HG02623 (cell line): ENCODE measurements around the gene BSN.
"Not testable (repeated sequence)": the region's sequence is repeated elsewhere in the genome, so short reads cannot be mapped to it uniquely, and the experiment has no call there.

Experiments used
- ATAC-seq: cut with Tn5 transposase; IDR thresholded peaks from one replicate; pipeline ENCODE4 v1.9.1; 2021; ENCODE audit warnings: moderate library complexity; ENCODE audit not compliant: unreplicated experiment

BSN gene

DNA sequence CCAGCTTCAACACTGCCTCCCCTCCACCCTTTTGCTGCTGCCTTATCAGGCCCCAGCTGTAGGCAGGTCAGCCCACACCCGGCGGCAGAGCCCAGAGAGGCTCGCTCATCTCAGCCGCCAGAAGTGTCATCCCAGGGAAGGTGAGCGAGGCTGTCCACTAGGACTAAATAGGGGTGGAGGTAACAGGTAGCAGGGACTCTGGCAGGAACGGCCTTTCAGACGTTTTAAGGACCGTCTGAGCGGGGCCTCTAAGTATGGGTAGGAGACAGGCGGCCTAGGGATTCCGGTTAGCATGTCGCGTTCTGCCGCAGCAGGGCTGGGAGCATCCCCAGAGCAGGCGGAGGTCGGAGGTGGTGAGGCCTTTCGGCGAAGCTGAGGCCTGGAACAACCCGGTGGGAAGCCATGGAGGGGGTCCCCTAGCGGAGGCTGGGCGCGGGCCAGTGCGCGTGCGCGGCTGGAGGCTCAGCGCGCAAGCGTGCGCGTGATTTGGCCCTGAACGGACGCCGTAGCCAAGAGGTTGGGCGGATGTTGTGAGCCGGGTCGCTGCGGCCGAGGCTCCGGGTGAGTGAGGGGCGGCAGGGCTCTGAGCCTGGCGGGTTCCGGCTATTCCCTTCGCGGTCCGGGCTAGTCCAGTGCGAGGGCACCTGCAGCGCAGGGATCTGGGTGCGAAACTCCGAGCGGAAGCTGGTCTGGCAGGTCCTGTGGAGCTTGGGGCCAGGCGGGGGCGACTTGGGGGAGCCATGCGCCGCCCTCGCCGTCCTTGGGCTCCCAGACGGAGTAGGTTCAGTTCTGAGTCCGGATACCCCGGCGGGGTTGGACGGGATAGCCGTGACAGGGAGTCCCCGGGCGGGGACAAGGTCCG, 135.0 kb downstream of the BSN start, which contains the start of the genes MST1 and RNF123:
Gene MST1, minus strand, starts transcription at position 429 of the 862 bp plus-strand sequence. CDS start 783 bp downstream, outside the sequence.
Gene RNF123, plus strand, starts transcription at position 512 of the 862 bp plus-strand sequence. CDS start 1,609 bp downstream, outside the sequence.
- peak; percentile 38 for ATAC-seq

DNA sequence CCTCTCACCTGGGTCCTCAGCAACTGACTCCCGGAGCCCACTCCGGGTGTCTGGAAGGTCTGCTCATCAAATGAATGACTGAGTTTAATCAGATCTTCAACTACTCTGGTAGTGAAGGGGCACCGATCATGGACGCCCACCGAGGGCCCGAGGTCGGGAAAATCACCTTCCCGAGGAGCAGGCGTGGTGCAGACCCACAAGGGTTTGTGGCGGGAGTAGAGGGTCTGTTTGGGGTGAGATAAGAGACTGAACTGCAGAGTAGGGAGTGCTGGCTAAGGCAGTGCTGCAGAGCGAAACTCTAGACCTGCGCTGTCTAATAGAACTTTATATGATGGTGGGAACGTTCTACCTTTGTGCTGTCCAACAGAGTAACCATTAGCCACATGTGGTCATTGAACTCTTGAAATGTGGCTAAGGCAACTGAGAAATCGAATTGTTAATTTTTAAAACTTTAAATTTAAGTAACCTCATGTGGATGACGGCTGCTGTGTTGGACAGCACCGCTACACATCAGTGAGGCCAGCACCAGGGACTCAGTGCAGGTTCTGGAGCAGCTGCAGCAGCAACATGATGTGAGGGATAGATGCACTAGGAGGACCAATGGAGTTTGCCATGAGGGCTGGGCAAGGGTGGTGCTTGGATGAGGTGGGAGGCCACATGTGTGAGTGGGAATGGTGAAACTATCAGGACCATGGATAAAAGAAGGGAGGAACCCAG, 135.8 kb downstream of the BSN start:
- not testable (repeated sequence) for ATAC-seq

DNA sequence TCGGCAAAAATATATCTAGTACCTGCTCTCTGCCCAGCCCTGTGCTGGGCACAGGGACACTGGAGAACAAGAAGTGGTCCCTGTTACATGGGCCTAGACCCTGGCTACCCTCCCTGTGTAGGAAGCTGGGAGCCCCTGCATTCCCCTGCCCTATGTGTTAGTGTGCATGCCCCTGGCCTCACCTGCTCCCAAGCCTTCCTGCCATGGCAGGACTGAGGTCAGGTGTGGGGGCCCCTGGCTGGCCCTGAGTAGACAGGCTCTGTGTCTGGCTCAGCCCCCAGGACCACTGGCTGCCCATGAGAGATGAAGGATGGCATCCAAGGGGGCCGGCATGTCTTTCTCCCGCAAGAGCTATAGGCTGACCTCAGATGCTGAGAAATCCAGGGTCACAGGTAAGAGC, 136.6 kb downstream of the BSN start:
- not testable (repeated sequence) for ATAC-seq

DNA sequence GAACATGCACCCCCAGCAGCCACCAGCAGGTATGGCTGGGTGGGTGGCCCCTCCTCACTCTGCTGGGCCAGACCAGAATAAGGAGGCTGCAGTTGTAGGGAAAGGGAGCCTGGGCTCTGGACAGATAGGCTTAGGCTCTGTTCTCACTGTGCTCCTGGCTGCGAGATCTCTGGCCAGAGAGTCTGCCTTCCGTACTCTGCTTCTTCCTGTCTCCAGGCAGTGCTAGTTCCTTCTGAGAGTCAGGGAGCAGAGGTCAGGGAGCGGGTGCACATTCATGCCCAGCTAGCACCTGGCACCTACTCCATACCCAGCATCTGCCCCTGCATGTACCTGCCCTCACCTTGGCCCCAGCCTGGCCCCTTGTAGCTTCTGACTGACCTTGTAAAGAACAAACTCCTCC, 137.2 kb downstream of the BSN start:
- ATAC-seq, result not testable (repeated sequence)

DNA sequence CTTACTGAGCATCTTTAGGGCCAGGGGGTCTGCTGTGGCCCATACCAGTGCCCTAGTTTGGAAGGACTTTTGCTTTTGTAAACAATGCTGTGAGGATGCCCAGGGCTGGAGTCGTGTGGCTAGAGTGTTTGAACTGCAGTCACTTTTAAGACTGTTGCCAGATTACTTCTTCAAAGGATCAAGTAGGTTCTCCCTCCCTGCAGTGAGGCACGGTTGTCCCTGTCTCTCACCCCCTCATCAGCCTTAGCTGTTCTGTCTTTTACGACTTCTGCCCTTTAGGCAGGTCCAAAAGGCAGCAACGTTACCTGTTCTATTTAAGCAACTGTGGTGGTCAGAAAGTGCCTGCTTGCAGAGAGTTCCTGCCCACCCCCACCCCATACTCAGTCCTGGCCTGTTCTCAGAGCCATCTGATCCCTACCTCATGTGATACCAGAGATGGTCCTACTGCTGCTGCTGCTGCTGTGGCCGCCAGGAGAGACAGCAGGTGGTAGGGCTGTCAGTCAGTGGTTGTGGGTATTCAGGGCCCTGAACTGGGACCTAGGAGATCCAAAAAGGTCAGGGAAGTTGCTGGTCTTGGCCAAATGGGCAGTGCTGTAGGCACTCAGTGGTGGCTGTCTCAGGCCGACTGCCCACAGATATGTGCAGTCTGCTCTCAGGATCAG, 140.3 kb downstream of the BSN start:
- not testable (repeated sequence) for ATAC-seq

DNA sequence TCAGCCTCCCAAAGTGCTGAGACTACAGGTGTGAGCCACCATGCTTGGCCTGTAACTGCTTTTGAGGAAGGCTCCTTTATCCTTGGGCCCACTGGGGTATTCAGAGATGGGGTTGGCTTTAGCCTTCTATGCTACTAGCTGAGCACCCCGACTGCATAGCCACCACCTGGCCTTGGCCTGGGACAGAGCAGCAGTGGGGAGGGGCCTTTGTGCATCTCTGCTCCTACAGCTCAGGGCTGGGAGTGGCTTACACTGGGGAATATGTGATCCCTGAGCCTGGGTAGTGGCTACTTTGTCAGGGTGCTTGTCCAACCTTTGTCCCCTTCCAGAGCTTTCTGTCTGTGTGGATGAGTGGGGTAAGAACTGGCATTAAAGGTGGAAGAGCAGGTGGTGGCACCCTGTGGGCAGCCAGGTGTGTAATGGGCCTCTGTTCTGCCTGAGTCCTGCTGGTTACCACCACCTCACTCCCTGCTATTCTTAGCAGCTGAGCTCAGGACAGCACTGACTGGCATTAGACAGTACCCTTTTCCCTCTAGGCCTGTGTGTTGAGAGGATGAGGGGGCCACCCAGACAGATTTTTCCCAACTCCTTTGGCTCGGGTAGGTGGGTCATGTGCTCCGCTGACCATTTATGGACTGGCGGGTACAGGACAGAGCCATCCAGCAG, 141.2 kb downstream of the BSN start:
- not testable (repeated sequence) for ATAC-seq

DNA sequence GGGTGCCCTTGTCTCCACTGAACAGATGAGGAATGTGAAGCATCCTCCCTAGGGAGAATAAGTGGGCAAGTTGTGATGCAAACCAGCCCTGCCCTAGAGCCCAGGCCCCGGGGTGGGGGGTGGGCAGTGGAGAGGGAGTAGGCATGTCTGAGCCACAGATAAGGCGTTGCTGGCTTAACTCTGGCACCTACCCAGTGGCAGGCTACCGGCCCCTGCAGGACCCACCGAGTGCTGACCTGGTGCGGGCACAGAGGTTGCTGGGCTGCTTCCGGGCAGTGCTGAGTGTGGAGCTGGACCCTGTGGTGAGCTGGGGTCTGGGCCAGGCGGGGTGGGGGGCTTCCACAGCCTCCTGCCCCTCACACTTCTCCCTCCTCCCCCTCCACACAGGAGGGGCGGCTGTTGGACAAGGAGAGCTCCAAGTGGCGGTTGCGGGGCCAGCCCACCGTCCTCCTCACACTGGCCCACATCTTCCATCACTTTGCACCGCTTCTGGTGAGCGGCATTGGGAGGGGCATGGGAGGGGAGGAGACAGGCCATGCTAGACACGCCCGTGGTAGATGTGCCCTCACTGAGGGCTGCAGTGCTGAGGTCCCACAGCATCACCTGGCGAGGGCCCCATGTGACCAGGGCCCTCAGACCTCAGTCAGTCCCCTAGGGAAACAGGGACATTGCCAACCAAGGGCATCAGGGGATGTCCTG, 145.2 kb downstream of the BSN start:
- no peak for ATAC-seq

DNA sequence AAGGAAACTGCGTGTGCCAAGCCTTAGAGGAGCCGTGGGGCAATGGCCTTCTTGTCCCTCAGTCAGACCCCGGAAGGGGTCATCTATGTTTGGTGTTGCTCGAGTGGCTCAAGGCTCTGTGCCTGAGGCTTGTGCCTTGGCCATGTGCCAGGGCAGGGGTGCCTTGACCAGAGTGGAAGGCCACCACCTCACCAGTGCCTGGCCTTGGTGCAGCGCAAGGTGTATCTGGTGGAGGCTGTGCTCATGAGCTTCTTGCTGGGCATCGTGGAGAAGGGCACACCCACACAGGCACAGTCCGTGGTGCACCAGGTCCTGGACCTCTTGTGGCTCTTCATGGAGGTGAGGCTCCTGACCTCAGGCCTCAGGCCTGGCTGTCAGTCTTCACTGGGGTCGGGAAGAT, 145.7 kb downstream of the BSN start:
- no peak for ATAC-seq

DNA sequence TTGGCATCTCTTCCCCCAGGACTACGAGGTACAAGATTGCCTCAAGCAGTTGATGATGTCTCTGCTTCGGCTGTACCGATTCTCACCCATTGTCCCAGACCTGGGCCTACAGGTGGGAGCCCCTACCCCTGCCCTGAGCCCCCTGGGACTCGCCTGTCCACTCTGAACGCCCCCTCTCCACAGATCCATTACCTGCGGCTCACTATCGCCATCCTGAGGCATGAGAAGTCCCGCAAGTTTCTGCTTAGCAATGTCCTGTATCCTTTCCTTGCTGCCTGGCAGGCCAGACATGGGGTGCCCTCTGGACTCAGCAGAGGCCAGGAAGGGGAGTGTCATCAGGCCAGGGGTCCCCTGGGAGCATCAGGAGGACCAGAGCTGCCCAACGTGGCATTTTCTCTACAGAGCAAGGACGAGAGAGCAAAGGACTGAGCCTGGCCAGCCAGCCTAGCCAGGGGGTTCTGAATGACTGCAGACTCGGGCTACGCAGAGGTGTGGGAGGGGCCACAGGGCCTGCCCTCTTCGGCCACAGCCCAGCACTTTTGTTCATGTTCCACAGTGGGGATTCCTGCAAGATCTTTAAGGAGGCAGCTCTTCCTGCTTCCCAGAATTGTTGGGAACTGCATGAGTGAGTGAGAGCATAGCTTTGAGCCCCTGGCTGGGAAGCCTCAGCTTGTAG, 146.3 kb downstream of the BSN start:
- ATAC-seq, result no peak

DNA sequence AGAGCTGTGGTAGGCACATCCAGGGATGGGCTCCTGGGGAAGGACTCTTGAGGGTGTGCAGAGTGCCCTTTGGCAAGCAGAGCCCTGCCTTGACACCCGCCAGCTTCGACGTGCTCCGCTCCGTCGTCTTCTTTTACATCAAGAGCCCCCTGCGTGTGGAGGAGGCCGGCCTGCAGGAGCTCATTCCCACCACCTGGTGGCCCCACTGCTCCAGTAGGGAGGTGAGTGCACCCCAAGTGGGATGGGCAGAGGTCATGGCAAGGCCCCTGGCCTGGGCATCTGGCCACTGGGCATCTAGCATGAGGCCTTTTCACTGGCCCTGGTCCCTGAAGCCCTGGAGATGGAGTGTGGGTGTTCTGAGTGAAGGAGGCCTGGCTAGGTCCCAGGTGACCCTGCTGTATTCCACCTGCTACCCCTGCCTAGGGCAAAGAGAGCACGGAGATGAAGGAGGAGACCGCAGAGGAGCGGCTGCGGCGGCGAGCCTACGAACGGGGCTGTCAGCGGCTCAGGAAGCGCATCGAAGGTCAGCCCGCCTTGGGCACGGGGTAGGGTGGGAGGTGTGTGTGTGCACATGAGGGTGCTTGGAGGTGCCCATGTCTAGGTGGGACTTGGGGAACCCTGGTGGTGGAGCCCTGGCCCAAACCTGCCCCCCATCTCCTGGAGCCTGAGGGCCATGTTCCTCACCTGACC, 147.3 kb downstream of the BSN start:
- no peak for ATAC-seq

DNA sequence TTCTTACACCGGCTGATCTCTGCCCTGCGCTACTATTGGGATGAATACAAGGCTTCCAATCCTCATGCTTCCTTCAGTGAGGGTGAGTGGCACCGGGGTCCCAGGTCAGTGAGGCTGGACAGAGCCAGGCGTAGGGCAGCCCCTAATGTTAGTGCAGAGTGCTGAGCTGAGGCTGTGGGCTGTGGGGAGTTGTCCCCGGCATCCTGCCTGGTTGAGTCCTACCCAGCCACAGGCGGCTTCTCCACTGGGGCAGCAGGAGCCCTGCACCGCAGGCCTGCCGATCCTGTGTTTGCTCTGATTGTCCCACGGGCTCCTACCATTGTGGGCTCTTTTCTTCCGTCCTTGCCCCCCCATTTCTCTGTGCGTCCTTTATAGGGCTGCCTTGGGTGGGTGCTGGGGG, 148.4 kb downstream of the BSN start:
- no peak for ATAC-seq

DNA sequence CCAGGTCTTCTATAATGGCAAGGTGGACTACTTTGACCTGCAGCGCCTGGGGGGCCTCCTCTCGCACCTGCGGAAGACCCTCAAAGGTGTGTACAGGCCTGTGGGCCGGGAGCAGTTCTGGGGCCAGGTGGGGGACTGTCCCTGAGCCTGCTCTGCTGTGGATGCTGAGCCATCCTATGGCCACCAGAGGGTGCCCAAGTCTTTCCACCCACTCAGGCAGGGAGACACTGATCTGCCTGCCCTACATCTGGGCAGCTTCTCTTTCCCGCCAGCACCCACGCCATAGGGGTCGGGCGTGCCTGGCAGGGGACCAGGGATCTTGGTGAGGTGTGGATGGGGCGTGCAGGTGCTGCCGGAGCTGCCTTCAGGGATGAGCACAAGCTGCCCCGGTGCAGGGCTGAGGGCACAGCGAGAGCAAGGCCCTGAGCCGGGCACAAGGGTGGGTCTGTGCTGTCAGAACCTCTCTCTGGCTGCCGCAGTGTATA, 149.2 kb downstream of the BSN start:
- peak; percentile 79 for ATAC-seq

DNA sequence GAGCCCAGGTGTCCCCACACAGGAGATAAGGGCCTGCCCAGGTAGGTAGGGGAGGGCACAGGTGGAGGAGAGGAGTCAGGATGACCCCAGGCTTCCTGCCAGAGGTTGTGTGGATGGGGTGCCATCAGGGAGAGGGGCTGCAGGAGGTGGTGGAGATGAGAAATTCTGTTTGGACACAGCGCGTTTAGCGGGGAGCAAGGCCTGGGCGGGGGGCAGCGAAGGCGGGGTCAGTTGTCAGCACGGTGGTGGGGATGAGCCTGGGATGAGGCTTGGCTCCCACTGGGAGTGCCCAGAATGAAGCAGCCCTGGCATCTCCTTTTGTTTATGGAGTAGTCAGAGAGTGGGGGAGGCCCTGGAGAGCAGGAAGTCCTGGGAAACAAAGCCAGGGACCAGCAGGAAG, 149.7 kb downstream of the BSN start:
- ATAC-seq, result no peak

DNA sequence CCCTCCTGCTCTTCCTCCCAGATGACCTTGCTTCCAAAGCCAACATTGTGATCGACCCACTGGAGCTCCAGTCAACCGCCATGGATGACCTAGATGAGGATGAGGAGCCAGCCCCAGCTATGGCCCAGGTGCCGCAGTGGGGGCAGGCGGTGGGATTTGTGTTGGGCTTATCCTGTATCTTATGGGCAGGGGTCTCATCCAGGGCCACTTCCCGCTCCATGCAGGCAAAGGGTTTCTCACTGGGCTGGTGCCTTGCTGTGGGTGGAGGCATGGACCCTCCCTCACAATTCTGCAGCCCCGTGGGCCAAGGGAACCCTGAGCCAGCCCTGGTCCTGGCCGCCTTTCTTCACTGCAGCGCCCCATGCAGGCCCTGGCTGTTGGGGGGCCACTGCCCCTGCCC, 150.4 kb downstream of the BSN start:
- no peak for ATAC-seq

DNA sequence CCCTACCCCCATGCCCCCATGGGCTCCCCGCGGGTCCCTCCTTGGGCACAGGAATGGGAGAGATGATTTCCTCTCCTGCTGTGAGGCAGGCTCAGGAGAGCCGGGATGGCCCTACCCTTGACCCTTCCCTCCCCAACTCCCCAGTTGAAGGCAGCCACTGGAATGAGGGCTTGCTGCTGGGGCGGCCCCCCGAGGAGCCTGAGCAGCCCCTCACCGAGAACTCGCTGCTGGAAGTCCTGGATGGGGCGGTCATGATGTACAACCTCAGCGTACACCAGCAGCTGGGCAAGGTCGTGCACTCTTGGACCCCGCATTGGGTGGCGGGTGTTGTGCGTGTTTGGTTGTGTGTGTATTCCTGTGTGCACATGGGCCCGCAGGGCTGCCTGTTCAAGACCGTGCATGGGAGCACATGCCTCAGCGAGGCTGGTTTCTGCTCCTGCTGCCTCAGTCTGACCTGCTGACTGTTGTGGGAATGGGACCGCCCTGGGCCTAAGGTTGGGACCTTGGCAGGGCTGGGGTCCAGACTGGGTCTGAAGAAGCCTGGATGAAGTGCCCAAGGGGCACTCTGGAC, 151.2 kb downstream of the BSN start:
- no peak for ATAC-seq

DNA sequence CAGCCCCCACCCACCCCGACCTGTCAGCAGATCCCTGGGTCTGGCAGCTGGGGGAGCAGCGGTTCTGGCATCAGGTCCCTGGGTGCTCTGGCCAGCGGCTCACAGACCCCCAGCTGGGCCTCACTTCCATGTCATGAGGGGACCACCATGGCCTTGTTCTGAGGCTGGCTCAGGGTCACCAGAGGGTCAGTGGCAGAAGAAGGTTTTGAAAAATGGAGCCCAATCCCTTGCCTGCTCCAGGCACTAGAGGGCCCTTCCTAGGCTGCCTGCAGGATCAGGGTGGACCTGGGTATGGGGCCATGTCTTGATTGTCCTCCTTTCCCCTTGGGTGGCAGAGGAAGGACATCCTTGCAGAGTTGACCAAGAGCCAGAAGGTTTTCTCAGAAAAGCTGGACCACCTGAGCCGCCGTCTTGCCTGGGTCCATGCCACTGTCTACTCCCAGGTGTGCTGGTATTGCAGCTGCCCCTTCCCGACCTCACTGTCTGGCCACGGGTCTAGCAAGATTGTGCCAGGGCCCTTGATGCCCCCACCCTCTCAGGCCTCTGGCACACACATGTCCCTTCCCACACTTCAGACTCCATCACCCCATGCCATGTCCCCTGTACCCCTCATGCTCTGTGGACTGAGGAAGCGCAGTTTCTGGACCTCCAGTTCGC, 152.3 kb downstream of the BSN start:
- ATAC-seq, result no peak

DNA sequence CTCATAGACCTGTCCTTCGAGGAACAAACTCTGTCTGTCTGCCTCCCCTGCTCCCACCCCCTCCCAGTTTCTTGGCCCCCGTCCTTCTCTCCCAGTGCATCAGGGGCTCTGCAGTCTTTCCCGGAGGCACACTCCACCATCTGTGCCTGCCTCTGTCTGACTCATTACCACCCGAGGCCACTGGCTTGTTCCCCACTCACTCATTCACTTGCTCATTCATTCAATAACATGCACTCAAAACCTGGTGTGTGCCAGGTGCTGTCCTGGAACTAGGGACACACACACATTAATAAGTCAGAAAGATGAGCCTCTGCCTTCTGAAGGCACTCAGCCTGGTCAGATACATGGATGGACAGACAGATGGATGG, 152.8 kb downstream of the BSN start:
- ATAC-seq, result no peak

DNA sequence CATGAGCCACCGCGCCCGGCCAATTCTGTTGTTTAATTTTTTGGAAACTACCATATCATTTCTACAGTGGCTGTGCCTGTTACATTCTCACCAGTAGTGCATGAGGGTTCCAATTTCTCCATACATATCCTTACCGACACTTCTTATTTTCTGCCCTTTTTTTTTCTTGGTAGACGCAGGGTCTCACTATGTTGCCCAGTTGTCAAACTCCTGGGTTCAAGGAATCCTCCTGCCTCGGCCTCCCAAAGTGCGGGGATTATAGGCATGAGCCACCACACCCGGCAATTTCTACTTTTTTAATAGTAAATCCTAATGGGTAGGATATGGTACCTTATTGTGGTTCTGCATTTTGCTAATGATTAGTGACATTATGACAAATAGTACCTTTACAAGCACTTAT, 155.6 kb downstream of the BSN start:
- no peak for ATAC-seq
